ENCODE data around the gene HSD11B2. TPM values are rescaled to one million over a fixed set of nuclear protein-coding genes. Genes with fewer than 3 reads are reported as not detected.

The HSD11B2 gene
- total and polyA plus RNA-seq, 10 of the 15 experiments (the other 5 are each of a cell fraction or from before 2014, with no cell fraction given): 0.09 to 0.34 (median 0.21) TPM; not detected in 2

DNA sequence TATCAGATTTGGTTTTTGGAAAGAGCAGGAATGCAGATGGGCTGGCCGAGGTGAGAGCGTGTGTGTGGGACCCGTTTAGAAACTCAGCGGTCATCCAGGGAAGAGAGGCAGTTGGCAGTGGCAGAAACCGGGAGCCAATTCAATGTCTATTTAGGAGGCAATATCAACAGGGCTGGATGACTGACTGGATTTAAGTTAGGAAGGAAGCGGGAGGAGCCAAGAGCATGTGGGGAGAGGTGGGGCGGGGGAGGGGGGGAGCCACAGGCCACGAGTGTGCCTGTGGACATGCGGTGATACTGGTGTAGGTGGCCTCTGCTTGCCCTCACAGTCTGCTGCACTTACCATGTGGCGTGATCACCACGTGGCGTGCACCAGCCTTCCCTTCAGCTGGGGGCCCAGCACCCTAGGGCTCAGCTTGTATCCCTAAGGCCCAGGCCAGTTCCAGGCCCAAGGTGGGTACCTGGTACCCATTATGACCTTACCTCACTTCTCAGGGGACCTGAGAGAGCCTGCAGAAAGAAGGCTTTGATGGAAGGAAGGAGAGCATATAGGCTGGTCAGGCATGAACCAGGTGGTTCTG is 26.9 kb upstream of the HSD11B2 start:
- no TSS peak for BruUV-seq (replicated peaks)
- ChIA-PET CTCF (no interaction called here), SMC1A (ENCODE audit: uncharacterized antibody, unreplicated experiment) (no interaction called here), RAD21 (ENCODE audit: unreplicated experiment) (no interaction called here), POLR2A (no interaction called here)
- H3K36me3 ChIP-seq (ENCODE audit: control insufficient read depth in 2 of 2, insufficient read depth in 2 of 2, low read length in 1 of 2): no peaks in the 10 kb centered on the region
- intact Hi-C loops (cut with micrococcal nuclease; ENCODE audit: unreplicated experiment): no loop called here
- H3K27ac ChIP-seq (ENCODE audit: control insufficient read depth, insufficient read depth): no peak overlapping the region
- no peaks in the 10 kb centered on the region; a peak in 1 of 4 replicates for H3K27me3 ChIP-seq (replicated peaks in 1 of 2; ENCODE audit: control insufficient read depth in 2 of 2, insufficient read depth in 2 of 2, low read length in 1 of 2)
- H3K4me1 ChIP-seq (ENCODE audit: control insufficient read depth, insufficient read depth, low read length): no peaks in the 10 kb centered on the region
- no peaks in the 10 kb centered on the region for H4K20me1 ChIP-seq (ENCODE audit: control insufficient read depth, insufficient read depth)
- H3K79me2 ChIP-seq (ENCODE audit: control insufficient read depth, insufficient read depth, low read length): no peaks in the 10 kb centered on the region
- in situ Hi-C loops (cut with MboI): loop anchor here (25.0 kb wide), 1 partner anchor 417 kb away; the partner anchor contains the start of gene CES4A
- DNase-seq (ENCODE audit: low read depth, low spot score) (no peak), FAIRE-seq (no peak), ATAC-seq (no peak)
- TF ChIP-seq, protein P1, sequence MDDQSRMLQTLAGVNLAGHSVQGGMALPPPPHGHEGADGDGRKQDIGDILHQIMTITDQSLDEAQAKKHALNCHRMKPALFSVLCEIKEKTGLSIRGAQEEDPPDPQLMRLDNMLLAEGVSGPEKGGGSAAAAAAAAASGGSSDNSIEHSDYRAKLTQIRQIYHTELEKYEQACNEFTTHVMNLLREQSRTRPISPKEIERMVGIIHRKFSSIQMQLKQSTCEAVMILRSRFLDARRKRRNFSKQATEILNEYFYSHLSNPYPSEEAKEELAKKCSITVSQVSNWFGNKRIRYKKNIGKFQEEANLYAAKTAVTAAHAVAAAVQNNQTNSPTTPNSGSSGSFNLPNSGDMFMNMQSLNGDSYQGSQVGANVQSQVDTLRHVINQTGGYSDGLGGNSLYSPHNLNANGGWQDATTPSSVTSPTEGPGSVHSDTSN (IDR thresholded peaks at IDR 0.05; ENCODE audit: insufficient replicate concordance, low read depth, low read length): no peak
- TF ChIP-seq, protein P2, sequence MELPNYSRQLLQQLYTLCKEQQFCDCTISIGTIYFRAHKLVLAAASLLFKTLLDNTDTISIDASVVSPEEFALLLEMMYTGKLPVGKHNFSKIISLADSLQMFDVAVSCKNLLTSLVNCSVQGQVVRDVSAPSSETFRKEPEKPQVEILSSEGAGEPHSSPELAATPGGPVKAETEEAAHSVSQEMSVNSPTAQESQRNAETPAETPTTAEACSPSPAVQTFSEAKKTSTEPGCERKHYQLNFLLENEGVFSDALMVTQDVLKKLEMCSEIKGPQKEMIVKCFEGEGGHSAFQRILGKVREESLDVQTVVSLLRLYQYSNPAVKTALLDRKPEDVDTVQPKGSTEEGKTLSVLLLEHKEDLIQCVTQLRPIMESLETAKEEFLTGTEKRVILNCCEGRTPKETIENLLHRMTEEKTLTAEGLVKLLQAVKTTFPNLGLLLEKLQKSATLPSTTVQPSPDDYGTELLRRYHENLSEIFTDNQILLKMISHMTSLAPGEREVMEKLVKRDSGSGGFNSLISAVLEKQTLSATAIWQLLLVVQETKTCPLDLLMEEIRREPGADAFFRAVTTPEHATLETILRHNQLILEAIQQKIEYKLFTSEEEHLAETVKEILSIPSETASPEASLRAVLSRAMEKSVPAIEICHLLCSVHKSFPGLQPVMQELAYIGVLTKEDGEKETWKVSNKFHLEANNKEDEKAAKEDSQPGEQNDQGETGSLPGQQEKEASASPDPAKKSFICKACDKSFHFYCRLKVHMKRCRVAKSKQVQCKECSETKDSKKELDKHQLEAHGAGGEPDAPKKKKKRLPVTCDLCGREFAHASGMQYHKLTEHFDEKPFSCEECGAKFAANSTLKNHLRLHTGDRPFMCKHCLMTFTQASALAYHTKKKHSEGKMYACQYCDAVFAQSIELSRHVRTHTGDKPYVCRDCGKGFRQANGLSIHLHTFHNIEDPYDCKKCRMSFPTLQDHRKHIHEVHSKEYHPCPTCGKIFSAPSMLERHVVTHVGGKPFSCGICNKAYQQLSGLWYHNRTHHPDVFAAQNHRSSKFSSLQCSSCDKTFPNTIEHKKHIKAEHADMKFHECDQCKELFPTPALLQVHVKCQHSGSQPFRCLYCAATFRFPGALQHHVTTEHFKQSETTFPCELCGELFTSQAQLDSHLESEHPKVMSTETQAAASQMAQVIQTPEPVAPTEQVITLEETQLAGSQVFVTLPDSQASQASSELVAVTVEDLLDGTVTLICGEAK (IDR thresholded peaks at IDR 0.05; ENCODE audit: borderline replicate concordance): no peak
- TF ChIP-seq KAT2A (conservative IDR thresholded peaks at IDR 0.05; ENCODE audit: control insufficient read depth, low read depth, low read length) (no peak), YBX1 (IDR thresholded peaks at IDR 0.05) (no peak), SUZ12 (IDR thresholded peaks at IDR 0.05; ENCODE audit: unreplicated experiment) (no peak), SMAD1 (IDR thresholded peaks at IDR 0.05; ENCODE audit: low read depth, partially characterized antibody) (no peak), RB1 (IDR thresholded peaks at IDR 0.05; ENCODE audit: borderline replicate concordance) (no peak)
- TF ChIP-seq, protein P3, sequence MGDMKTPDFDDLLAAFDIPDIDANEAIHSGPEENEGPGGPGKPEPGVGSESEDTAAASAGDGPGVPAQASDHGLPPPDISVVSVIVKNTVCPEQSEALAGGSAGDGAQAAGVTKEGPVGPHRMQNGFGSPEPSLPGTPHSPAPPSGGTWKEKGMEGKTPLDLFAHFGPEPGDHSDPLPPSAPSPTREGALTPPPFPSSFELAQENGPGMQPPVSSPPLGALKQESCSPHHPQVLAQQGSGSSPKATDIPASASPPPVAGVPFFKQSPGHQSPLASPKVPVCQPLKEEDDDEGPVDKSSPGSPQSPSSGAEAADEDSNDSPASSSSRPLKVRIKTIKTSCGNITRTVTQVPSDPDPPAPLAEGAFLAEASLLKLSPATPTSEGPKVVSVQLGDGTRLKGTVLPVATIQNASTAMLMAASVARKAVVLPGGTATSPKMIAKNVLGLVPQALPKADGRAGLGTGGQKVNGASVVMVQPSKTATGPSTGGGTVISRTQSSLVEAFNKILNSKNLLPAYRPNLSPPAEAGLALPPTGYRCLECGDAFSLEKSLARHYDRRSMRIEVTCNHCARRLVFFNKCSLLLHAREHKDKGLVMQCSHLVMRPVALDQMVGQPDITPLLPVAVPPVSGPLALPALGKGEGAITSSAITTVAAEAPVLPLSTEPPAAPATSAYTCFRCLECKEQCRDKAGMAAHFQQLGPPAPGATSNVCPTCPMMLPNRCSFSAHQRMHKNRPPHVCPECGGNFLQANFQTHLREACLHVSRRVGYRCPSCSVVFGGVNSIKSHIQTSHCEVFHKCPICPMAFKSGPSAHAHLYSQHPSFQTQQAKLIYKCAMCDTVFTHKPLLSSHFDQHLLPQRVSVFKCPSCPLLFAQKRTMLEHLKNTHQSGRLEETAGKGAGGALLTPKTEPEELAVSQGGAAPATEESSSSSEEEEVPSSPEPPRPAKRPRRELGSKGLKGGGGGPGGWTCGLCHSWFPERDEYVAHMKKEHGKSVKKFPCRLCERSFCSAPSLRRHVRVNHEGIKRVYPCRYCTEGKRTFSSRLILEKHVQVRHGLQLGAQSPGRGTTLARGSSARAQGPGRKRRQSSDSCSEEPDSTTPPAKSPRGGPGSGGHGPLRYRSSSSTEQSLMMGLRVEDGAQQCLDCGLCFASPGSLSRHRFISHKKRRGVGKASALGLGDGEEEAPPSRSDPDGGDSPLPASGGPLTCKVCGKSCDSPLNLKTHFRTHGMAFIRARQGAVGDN (IDR thresholded peaks at IDR 0.05): no peak
- H3K4me3 ChIP-seq: no peak overlapping the region
- no peak overlapping the region for H3K9ac ChIP-seq (ENCODE audit: control insufficient read depth, insufficient read depth, low read length)
- H3K9me3 ChIP-seq (replicated peaks; ENCODE audit: control insufficient read depth, insufficient read depth, low read length): no peaks in the 10 kb centered on the region
- 45% methylated on average over 11 of the region's 12 CpGs for WGBS (ENCODE audit: insufficient coverage, insufficient replicate concordance, low lambda C conversion rate, missing lambda C conversion rate)
- H2AFZ ChIP-seq (ENCODE audit: control insufficient read depth, low read depth, low read length): no peak overlapping the region
- H3K4me2 ChIP-seq (ENCODE audit: control insufficient read depth, insufficient read depth): no peak overlapping the region
